Measurements from ENCODE around the gene ACSS3.
"Not testable (repeated sequence)": the region's sequence is repeated elsewhere in the genome, so short reads cannot be mapped to it uniquely, and the experiment has no call there.

The ACSS3 gene, protein sequence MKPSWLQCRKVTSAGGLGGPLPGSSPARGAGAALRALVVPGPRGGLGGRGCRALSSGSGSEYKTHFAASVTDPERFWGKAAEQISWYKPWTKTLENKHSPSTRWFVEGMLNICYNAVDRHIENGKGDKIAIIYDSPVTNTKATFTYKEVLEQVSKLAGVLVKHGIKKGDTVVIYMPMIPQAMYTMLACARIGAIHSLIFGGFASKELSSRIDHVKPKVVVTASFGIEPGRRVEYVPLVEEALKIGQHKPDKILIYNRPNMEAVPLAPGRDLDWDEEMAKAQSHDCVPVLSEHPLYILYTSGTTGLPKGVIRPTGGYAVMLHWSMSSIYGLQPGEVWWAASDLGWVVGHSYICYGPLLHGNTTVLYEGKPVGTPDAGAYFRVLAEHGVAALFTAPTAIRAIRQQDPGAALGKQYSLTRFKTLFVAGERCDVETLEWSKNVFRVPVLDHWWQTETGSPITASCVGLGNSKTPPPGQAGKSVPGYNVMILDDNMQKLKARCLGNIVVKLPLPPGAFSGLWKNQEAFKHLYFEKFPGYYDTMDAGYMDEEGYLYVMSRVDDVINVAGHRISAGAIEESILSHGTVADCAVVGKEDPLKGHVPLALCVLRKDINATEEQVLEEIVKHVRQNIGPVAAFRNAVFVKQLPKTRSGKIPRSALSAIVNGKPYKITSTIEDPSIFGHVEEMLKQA

GRCh38 chr12:81077686-81078441 is at the start of gene ACSS3:
TSS of gene ACSS3 (plus strand) at chr12:81078079. CDS start at chr12:81078121, 42 bp downstream.
- no peak for DNase-seq

DNA sequence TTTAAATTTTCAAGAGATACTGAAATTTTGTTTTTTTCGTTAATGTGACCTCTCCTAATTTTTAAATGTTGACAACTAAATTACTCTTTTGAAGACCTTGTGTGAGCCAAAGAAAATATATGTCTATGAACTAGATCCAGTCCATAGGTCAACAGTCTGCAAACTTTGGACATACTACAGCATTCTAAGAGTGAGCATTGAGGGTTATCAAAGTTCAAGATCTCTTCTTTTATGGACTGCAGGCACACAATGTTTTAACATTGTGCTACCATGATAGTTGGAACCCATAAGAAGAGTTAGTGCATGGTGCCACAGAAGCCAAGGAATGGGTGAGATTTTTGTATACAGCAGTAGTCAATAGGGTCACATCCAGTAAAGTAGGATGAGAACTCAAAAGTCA is 43.0 kb upstream of the ACSS3 start:
- no peak for DNase-seq

- DNase-seq = no peak
These were observed 38.6 kb upstream of the ACSS3 start for GRCh38 chr12:81039231-81039630.

DNA sequence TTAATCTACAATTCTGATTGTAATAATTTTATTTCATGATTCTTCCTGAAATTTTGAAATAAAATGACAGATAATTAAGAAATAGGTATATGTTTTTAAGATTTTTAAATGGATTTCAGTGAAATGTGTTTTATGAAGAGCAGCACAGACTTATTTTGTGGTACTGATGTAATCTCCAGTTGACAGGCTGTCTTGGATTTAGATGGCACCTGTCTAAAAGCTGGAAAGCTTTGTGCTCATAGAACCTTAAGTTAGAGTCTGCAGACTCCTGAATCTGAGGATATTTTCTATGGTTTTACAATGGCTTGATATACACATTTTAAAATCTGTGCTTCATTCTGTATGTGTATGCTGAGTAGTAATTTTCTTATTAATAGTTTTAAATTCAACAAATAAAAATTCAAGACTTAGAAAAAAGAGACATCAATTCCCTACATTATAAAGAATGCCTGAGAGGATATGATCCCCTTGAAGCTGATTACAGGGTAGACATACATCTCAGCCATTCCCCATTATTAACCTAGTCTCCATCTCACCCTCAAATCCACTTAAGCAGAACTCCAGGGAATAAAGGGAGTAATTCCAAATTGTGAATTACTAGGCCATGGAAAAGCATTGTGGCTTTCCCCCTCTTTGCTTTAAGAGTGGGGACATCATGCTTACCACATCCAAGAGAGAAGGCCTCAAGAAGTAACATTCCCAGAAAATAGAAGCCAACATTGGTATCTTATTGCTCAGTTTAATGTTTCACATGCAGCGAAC is 33.7 kb upstream of the ACSS3 start:
- no peak for DNase-seq

DNA sequence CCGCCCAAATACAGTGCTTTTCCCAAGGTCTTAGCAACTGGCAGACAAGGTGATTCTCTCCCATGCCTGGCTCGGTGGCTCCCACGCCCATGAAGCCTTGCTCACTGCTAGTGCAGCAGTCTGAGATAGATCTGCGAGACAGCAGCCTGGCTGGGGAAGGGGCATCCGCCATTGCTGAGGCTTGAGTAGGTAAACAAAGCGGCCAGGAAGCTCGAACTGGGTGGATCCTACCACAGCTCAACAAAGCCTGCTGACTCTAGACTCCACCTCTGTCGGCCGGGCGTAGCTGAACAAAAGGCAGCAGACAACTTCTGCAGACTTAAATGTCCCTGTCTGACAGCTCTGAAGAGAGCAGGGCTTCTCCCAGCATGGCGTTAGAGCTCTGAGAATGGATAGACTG is 12.9 kb upstream of the ACSS3 start:
- not testable (repeated sequence) for DNase-seq

GRCh38 chr12:81070846-81071245 is 7.0 kb upstream of the ACSS3 start:
- no peak for DNase-seq

DNA sequence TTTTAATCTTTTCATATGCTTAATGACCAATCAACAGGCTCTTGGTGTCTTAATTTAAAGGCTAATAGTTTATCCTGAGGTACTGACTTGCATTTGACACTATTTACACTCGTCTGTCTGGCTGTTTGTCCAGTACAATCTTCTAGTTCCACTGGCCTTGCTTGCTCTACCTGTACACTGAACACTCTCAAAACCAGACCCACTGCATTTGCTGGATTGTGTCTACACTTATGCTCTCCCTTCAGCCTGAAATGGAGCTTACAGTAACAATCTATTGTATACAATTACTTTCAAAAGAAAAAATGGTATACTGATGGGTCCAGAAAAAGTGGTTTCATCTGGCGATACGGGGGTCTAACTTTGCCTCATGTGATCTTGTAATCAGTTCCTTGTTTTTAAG is 2.3 kb upstream of the ACSS3 start:
- DNase-seq = no peak

DNA sequence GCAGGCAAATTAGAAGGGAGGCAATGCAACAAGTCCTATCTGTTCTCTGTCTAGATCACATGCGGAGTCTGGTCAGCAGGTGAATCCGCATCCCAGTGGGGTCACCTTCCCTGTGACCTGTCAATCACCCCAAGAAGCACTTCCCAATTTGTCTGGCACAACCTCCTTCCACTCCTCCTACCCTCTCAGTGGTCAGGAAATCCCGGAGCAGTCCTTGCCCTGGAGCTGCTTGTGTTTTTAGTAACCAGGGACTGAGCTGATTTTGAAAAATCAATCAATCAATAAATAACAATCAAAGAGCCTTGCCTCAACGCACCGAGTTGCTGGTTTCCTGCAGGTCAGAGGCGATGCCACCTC is 572 bp upstream of the ACSS3 start:
- DNase-seq = no peak

GRCh38 chr12:81078469-81079196 is 754 bp downstream of the ACSS3 start:
- no peak for DNase-seq

- peak; percentile 6 for DNase-seq
These were observed 1.6 kb downstream of the ACSS3 start for GRCh38 chr12:81079280-81080076.

DNA sequence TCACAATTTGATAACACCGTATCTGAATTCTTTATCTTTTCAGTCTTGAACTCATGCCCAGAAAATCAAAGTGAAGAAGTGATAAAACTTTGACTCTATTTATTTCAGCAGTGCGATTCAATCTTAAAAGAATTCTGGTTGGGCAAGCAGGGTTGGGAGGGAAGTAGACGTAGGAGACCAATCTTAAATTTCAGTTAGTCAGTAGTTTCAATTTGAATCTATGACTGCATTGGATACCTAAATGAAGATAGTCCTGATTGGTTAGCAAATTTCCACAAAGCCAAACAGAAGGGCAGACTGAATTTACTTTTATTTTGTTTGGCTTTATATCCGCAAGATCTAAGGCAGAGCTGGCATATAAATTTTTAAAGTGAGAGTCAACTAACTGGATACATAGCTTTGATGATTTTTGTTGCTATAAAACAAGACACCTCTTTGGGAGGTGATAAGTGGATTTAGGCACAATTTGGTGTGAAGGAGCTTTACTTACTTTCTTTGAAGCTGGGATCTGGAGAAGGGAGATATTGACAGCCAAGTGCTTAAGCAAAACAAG is 2.6 kb downstream of the ACSS3 start:
- no peak for DNase-seq

DNA sequence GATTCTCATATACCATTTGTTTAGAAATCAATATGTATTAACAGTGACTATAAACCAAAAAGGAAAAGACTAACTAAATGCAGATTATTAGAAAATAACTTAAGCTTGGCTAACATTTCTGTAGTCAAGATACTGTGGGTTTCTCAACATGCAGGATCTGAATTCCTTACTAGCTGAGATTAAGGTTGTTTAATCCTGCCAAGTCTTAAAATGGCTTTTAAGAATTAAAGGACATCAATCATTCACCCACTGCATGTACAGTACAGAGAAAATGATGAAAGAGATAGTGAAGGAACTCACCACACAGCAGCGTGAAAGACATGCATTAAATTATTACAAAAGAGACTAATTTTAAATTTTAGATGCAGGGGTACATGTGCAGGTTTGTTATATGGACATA is 3.8 kb downstream of the ACSS3 start:
- DNase-seq = no peak

DNA sequence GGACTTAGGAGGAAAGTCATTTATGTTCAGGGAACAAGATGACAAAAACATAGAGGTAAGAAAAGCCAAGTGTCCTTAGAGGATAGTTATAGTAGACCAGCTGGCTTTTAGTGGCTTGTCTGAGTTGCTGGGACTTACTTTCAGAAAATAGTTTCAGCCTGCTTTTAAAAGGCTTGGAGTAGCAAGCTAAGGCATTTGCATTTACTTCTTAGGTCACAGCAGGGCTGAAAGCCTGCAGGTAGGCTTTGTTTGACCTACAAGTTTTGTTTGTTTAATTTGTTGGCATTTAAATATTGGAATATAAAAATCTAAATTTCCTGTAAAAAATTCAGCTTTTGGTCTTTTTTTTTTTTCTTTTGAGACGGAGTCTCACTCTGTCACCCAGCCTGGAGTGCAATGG is 5.1 kb downstream of the ACSS3 start:
- DNase-seq = no peak

GRCh38 chr12:81083906-81084513 is 6.1 kb downstream of the ACSS3 start:
- no peak for DNase-seq

DNA sequence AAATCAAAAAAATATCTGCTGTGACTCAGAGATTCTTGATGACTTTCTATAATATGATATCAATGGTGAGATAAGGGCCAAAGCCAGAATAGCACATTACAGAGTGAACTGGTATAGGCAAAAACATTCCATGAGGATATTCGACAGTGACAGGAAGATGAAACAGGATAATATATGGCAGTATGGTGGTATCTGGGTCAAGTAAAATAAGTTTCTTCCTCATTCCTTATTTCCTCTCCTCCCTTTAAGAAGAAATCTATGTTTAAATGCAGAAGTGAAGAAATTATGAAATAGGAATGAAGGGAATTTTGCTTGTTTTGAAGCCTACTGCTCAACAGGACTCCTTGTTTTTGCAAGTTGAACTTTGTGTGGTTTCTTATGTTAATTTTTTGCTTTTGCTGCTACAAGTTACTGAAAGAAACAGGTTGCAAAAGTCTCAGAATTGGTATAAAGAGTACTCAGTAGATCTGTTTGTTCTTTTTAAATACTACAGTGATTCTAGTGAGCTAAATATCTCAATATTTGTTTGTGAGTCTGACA is 7.0 kb downstream of the ACSS3 start:
- no peak for DNase-seq

GRCh38 chr12:81085832-81086231 is 8.0 kb downstream of the ACSS3 start:
- no peak for DNase-seq

- no peak for DNase-seq
These were observed 8.5 kb downstream of the ACSS3 start for GRCh38 chr12:81086342-81086741.

DNA sequence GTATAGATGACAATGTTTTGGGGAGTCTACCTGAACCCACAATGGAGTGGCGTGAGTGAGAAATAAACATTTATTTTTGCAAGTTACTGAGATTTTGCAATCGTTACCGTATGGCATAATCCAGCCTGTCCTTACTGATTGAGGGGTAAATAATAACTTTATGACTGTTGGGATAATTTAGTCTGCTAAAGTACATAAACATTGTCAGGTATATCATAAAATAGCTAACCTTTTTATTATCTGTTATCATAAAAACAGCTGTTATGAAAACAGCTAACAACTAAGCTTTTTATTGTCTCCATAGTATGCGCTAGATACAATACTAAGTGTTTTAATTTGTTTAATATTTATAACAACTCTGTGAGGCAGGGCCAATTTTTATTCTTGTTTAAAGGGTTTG is 10.3 kb downstream of the ACSS3 start:
- DNase-seq = no peak

DNA sequence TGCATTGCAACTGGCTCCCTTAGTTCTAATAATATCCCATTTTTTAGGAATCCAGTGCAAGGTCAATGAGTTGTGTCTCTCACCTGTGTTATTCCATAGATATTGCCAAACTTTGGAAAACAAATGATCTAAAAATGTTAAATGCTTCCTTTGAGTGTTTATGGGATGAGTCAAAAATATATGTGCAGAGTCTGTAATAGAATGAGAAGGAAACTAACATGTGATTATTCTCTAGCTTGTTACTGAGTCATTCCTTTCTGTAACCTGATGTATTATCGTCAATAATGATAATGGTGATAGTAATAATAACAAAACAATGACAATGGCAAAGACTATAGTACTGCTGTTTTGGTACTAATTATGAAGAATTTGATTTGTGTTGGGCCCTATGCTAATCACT is 11.5 kb downstream of the ACSS3 start:
- DNase-seq = no peak

DNA sequence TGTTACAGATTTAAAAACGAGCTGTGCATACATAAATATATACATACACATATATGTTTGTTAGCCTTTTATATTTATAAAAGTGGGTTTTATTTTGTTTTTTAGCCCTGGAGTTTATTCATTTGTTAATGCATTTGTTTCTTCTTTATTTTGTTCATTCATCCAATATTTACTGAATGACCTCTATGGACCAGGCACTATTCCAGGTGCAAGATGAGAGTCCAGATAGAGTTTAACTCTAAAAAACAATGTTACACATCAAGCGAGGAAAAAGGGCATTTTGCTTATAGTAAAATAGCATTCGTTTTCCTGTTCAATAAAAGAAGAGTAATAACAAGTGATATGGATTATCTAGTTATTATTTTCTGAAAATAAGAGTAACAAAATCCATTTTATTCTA is 14.2 kb downstream of the ACSS3 start:
- no peak for DNase-seq
